Neuron (in vitro differentiated cells): Measurements from ENCODE around the gene OR51I1.

Experiments
- H2AFZ ChIP-seq: one replicate; pipeline ENCODE4 v1.6.1; 2013; ENCODE audit warnings: low read depth, mild to moderate bottlenecking, inconsistent platforms, low read length, moderate library complexity
- H3K27me3 ChIP-seq: one replicate; pipeline ENCODE4 v1.6.1; 2013; ENCODE audit warnings: low read length; ENCODE audit not compliant: insufficient read depth
- H3K36me3 ChIP-seq: one replicate; pipeline ENCODE4 v1.6.1; 2013; ENCODE audit warnings: low read length; ENCODE audit not compliant: insufficient read depth
- H3K4me1 ChIP-seq: one replicate; pipeline ENCODE4 v1.6.1; 2013; ENCODE audit warnings: low read length; ENCODE audit not compliant: insufficient read depth
- H3K4me3 ChIP-seq: 2 replicates; pipeline ENCODE4 v1.5.1; 2013; ENCODE audit warnings: mild to moderate bottlenecking, low read length, moderate library complexity
- H3K9me3 ChIP-seq: one replicate; pipeline ENCODE4 v1.6.1; 2013; ENCODE audit warnings: low read length

The OR51I1 gene

GRCh38 chr11:5441414-5441813 is at the start of gene OR51I1:
Gene OR51I1 (minus strand): TSS chr11:5441514. CDS start chr11:5441514, 0 bp downstream.
- Histone ChIP-seq H3K4me1 (no peaks in the 10 kb centered on the region), H2AFZ (no peak within 1 kb of the TSS), H3K36me3 (no peaks in the 10 kb centered on the region), H3K9me3 (no peaks in the 10 kb centered on the region), H3K27me3 (no peaks in the 10 kb centered on the region), H3K4me3 (no peak within 1 kb of the TSS)

- H3K4me1 ChIP-seq: no peaks in the 10 kb centered on the region
- no peaks in the 10 kb centered on the region for H3K36me3 ChIP-seq
- H3K27me3 ChIP-seq: no peaks in the 10 kb centered on the region
- H2AFZ ChIP-seq: no peak overlapping the region
- H3K9me3 ChIP-seq: no peaks in the 10 kb centered on the region
- no peak overlapping the region for H3K4me3 ChIP-seq
These were observed 48.5 kb upstream of the OR51I1 start for GRCh38 chr11:5489576-5490357.

GRCh38 chr11:5488798-5489399 is 47.6 kb upstream of the OR51I1 start:
- Histone ChIP-seq H3K36me3 (no peaks in the 10 kb centered on the region), H3K9me3 (no peaks in the 10 kb centered on the region), H2AFZ (no peak overlapping the region), H3K4me3 (no peak overlapping the region), H3K27me3 (no peaks in the 10 kb centered on the region), H3K4me1 (no peaks in the 10 kb centered on the region)

- Histone ChIP-seq H3K27me3 (no peaks in the 10 kb centered on the region), H3K4me1 (no peaks in the 10 kb centered on the region), H3K4me3 (no peak within 1 kb of the TSS), H2AFZ (no peak within 1 kb of the TSS), H3K36me3 (no peaks in the 10 kb centered on the region), H3K9me3 (no peaks in the 10 kb centered on the region)
These were observed 47.1 kb upstream of the OR51I1 start, which contains the start of gene OR52D1 for GRCh38 chr11:5488385-5488784. Gene OR52D1 (plus strand): TSS chr11:5488685. CDS start chr11:5488707, 22 bp downstream.

GRCh38 chr11:5486421-5486820 is 45.1 kb upstream of the OR51I1 start:
- Histone ChIP-seq H2AFZ (no peak overlapping the region), H3K4me1 (no peaks in the 10 kb centered on the region), H3K36me3 (no peaks in the 10 kb centered on the region), H3K4me3 (no peak overlapping the region), H3K9me3 (no peaks in the 10 kb centered on the region), H3K27me3 (no peaks in the 10 kb centered on the region)

GRCh38 chr11:5486003-5486402 is 44.7 kb upstream of the OR51I1 start:
- H3K27me3 ChIP-seq: no peaks in the 10 kb centered on the region
- no peak overlapping the region for H3K4me3 ChIP-seq
- no peaks in the 10 kb centered on the region for H3K4me1 ChIP-seq
- H3K36me3 ChIP-seq: no peaks in the 10 kb centered on the region
- no peak overlapping the region for H2AFZ ChIP-seq
- H3K9me3 ChIP-seq: no peaks in the 10 kb centered on the region

GRCh38 chr11:5476186-5476819 is 35.0 kb upstream of the OR51I1 start:
- Histone ChIP-seq H3K36me3 (no peaks in the 10 kb centered on the region), H3K27me3 (no peaks in the 10 kb centered on the region), H3K4me3 (no peak overlapping the region), H3K9me3 (no peaks in the 10 kb centered on the region), H2AFZ (no peak overlapping the region), H3K4me1 (no peaks in the 10 kb centered on the region)

- Histone ChIP-seq H3K4me1 (no peaks in the 10 kb centered on the region), H3K9me3 (no peaks in the 10 kb centered on the region), H3K4me3 (no peak overlapping the region), H3K27me3 (no peaks in the 10 kb centered on the region), H2AFZ (no peak overlapping the region), H3K36me3 (no peaks in the 10 kb centered on the region)
These were observed 32.6 kb upstream of the OR51I1 start for GRCh38 chr11:5473921-5474320.

GRCh38 chr11:5467527-5467926 is 26.2 kb upstream of the OR51I1 start:
- no peaks in the 10 kb centered on the region for H3K4me1 ChIP-seq
- H3K36me3 ChIP-seq: no peaks in the 10 kb centered on the region
- no peaks in the 10 kb centered on the region for H3K27me3 ChIP-seq
- H3K9me3 ChIP-seq: no peaks in the 10 kb centered on the region
- H2AFZ ChIP-seq: no peak overlapping the region
- no peak overlapping the region for H3K4me3 ChIP-seq

- Histone ChIP-seq H2AFZ (no peak overlapping the region), H3K36me3 (no peaks in the 10 kb centered on the region), H3K4me3 (no peak overlapping the region), H3K4me1 (no peaks in the 10 kb centered on the region), H3K9me3 (no peaks in the 10 kb centered on the region), H3K27me3 (no peaks in the 10 kb centered on the region)
These were observed 19.8 kb upstream of the OR51I1 start for GRCh38 chr11:5460983-5461621.

GRCh38 chr11:5449432-5449831 is 8.1 kb upstream of the OR51I1 start:
- H3K36me3 ChIP-seq: no peaks in the 10 kb centered on the region
- H2AFZ ChIP-seq: no peak overlapping the region
- H3K4me3 ChIP-seq: no peak overlapping the region
- no peaks in the 10 kb centered on the region for H3K27me3 ChIP-seq
- H3K4me1 ChIP-seq: no peaks in the 10 kb centered on the region
- no peaks in the 10 kb centered on the region for H3K9me3 ChIP-seq

GRCh38 chr11:5449023-5449422 is 7.7 kb upstream of the OR51I1 start, which contains the start of gene OR51I2:
Gene OR51I2 (plus strand): TSS chr11:5449323. CDS start chr11:5453489, 4,166 bp downstream.
- H3K4me3 ChIP-seq: no peak within 1 kb of the TSS
- H3K27me3 ChIP-seq: no peaks in the 10 kb centered on the region
- H3K36me3 ChIP-seq: no peaks in the 10 kb centered on the region
- no peaks in the 10 kb centered on the region for H3K9me3 ChIP-seq
- H2AFZ ChIP-seq: no peak within 1 kb of the TSS
- H3K4me1 ChIP-seq: no peaks in the 10 kb centered on the region

GRCh38 chr11:5443835-5444393 is 2.6 kb upstream of the OR51I1 start:
- H3K27me3 ChIP-seq: no peaks in the 10 kb centered on the region
- H3K4me3 ChIP-seq: no peak overlapping the region
- no peaks in the 10 kb centered on the region for H3K4me1 ChIP-seq
- H3K36me3 ChIP-seq: no peaks in the 10 kb centered on the region
- no peak overlapping the region for H2AFZ ChIP-seq
- no peaks in the 10 kb centered on the region for H3K9me3 ChIP-seq
